PC-9 (cell line): ENCODE data around the gene HIGD1B. TPM values are rescaled to one million over a fixed set of nuclear protein-coding genes. Genes with fewer than 3 reads are reported as not detected.

Experiments
- BruUV-seq: library from RNA; stranded (reverse); fragments of 400-500 nt; replicated peaks from 2 replicates; lab custom pipeline; 2021; lab: Mats Ljungman, UMichigan
- CTCF ChIA-PET: fragments of 300-600 bp; sonication (Branson Sonifier 250); formaldehyde crosslinking; loops from one replicate; lab custom pipeline; 2022; ENCODE audit warnings: antibody characterized with exemption; lab: Charles Lee
- POLR2A ChIA-PET: fragments of 300-600 bp; sonication (Branson Sonifier 250); formaldehyde crosslinking; loops from one replicate; lab custom pipeline; 2022; ENCODE audit warnings: antibody characterized with exemption; ENCODE audit not compliant: unreplicated experiment; lab: Charles Lee
- DNase-seq, 2 experiments: peaks; one replicate each; pipeline versions ENCODE4 v3.0.0 to v3.0.0-alpha.2; 2015 to 2022; ENCODE audit warnings: mixed read lengths in 1 of 2
- H2AFZ ChIP-seq: fragments of 200-600 bp; sonication (generic); 2 replicates; pipeline ENCODE4 v1.8.1; 2017; ENCODE audit warnings: antibody characterized with exemption
- H3F3A ChIP-seq: fragments of 200-600 bp; sonication (generic); 2 replicates; pipeline ENCODE4 v1.8.1; 2017; ENCODE audit warnings: antibody characterized with exemption, mild to moderate bottlenecking, low read depth; ENCODE audit not compliant: insufficient read depth
- H3K27ac ChIP-seq: fragments of 200-600 bp; sonication (generic); 2 replicates; pipeline ENCODE4 v1.6.1; 2016; ENCODE audit warnings: mixed run types
- H3K27me3 ChIP-seq: fragments of 200-600 bp; sonication (generic); 2 replicates; pipeline ENCODE4 v1.6.1; 2016; ENCODE audit warnings: low read depth, mixed run types; ENCODE audit not compliant: insufficient read depth
- H3K36me3 ChIP-seq: fragments of 200-600 bp; sonication (generic); 2 replicates; pipeline ENCODE4 v1.6.1; 2016; ENCODE audit warnings: low read depth, mixed run types
- H3K4me1 ChIP-seq: fragments of 200-600 bp; sonication (generic); replicated peaks from 2 replicates; pipeline ENCODE4 v1.6.1; 2016; ENCODE audit warnings: mixed run types; ENCODE audit not compliant: insufficient read depth
- H3K4me2 ChIP-seq: fragments of 200-600 bp; sonication (generic); 2 replicates; pipeline ENCODE4 v1.6.1; 2017; ENCODE audit warnings: mixed run types
- H3K4me3 ChIP-seq: fragments of 200-600 bp; sonication (generic); 2 replicates; pipeline ENCODE4 v1.6.1; 2016; ENCODE audit warnings: mixed run types
- H3K79me2 ChIP-seq: fragments of 200-600 bp; sonication (generic); 2 replicates; pipeline ENCODE4 v1.6.1; 2017; ENCODE audit warnings: low read depth, mixed run types
- H3K9me2 ChIP-seq: fragments of 200-600 bp; sonication (generic); 2 replicates; pipeline ENCODE4 v1.8.1; 2017; ENCODE audit warnings: mild to moderate bottlenecking; ENCODE audit not compliant: insufficient read depth
- H3K9me3 ChIP-seq: fragments of 200-600 bp; sonication (generic); 2 replicates; pipeline ENCODE4 v1.8.1; 2016; ENCODE audit warnings: low read depth; ENCODE audit not compliant: insufficient read depth
- H4K20me1 ChIP-seq: fragments of 200-600 bp; sonication (generic); 2 replicates; pipeline ENCODE4 v1.8.1; 2017; ENCODE audit not compliant: insufficient read depth
- EZH2 ChIP-seq: fragments of 200-600 bp; sonication (generic); IDR thresholded peaks from 2 replicates; pipeline ENCODE4 v1.8.0; 2017; ENCODE audit warnings: antibody characterized with exemption, low read depth
- intact Hi-C: fragments of 100-400 bp; cut with micrococcal nuclease; formaldehyde crosslinking; loops from one replicate; pipeline ENCODE4 v1.10.0; 2022; ENCODE audit not compliant: unreplicated experiment
- total RNA-seq: library from RNA; stranded (reverse); gene quantifications from 2 replicates; pipeline ENCODE4 v1.2.3, GENCODE V29; 2021
- TF ChIP-seq, protein P1 (sequence below): fragments of 200-600 bp; sonication (generic); conservative IDR thresholded peaks from 2 replicates; pipeline ENCODE4 v1.6.1; 2017; ENCODE audit warnings: mixed run types, antibody characterized with exemption, mild to moderate bottlenecking, moderate library complexity

Gene HIGD1B
- total RNA-seq, 1 experiment from 2014 or later = not detected

DNA sequence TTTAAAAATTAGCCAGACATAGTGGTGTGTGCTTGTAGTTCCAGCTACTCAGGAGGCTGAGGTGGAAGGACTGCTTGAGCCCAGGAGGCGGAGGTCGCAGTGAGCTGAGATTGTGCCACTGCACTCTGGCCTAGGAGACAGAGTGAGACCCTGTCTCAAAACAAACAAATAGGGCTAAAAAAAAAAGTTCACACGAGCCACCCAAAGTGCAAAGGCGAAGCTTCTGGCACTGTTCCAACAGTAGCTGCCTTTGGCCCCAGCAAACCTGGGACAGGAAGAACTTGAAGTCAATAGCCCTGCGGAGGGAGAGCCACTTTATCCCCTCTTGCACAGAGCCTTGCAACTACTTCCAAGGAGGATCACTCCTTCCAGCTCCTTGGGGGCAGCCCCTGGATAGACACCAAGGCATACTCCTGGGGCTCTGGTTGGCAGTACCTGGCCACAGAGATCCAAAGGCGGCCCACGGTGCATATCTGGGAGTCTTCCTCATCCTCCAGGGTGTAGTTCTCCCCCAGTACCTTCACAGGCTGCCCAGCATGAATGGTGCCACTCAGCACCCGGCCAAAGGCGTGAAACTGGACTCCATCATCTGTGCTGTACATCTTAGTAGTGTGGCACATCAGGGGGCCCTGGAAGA lies 14.7 kb downstream of the HIGD1B start:
- Histone ChIP-seq H3F3A (peaks cover 11% of the 10 kb centered on the region; the same call in 1 of the 2 replicates), H3K4me3 (no peak overlapping the region), H4K20me1 (no peaks in the 10 kb centered on the region), H3K9me2 (no peaks in the 10 kb centered on the region), H3K27me3 (no peaks in the 10 kb centered on the region), H3K79me2 (no peaks in the 10 kb centered on the region), H3K27ac (no peak overlapping the region), H3K4me1 (no peaks in the 10 kb centered on the region), H2AFZ (no peak overlapping the region), H3K4me2 (no peak overlapping the region), H3K36me3 (peaks cover 28% of the 10 kb centered on the region), H3K9me3 (no peaks in the 10 kb centered on the region)
- BruUV-seq = no TSS peak
- CTCF ChIA-PET = no interaction called here
- POLR2A ChIA-PET = no interaction called here
- TF ChIP-seq, protein P1, sequence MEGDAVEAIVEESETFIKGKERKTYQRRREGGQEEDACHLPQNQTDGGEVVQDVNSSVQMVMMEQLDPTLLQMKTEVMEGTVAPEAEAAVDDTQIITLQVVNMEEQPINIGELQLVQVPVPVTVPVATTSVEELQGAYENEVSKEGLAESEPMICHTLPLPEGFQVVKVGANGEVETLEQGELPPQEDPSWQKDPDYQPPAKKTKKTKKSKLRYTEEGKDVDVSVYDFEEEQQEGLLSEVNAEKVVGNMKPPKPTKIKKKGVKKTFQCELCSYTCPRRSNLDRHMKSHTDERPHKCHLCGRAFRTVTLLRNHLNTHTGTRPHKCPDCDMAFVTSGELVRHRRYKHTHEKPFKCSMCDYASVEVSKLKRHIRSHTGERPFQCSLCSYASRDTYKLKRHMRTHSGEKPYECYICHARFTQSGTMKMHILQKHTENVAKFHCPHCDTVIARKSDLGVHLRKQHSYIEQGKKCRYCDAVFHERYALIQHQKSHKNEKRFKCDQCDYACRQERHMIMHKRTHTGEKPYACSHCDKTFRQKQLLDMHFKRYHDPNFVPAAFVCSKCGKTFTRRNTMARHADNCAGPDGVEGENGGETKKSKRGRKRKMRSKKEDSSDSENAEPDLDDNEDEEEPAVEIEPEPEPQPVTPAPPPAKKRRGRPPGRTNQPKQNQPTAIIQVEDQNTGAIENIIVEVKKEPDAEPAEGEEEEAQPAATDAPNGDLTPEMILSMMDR = no peak
- no peak for TF ChIP-seq EZH2
- intact Hi-C loops = no loop called here
- DNase-seq = no peak

DNA sequence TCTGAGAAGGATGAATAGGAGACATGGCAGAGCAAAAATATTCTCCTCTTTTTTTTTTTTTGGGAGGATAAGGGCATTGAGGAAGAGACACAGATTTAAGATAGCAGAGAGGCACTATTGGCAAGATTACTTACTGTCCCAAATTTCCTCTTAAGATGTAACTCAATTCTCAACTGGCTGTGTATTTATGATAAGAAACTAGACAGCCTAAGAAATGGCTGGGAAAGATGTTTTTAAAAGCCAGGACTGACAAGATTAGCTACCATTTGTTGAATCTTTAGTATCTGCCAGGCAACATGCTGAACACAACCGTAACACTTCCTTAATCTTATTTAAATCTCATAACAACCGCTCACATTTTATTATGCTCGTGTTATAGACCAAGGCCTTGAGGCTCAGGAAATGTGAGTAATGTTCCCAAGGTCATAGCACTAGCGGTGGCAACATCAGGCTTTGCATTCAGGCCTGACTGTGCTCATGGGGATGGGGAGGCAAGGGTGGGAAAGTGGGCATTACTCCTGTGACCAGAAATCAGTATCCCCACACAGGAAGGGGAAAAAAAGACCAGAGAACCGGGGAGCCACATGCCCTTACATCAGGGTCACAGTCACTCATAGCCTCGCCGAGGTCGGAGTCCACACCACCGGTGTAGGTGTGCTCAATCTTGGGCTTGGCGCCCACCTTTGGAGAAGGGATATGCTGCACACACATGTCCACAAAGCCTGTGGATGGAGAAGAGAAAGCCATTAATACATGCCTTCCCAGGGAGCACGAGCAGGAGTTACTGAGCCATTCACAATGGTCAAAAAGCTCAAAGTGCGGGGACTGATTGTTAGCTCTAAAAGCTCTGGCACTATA lies 15.6 kb downstream of the HIGD1B start:
- H3F3A ChIP-seq = peaks cover 11% of the 10 kb centered on the region; the same call in 1 of the 2 replicates
- H3K36me3 ChIP-seq = peaks cover 28% of the 10 kb centered on the region
- H3K27ac ChIP-seq = no peak overlapping the region
- no peaks in the 10 kb centered on the region for H3K79me2 ChIP-seq
- CTCF ChIA-PET = no interaction called here
- H3K9me3 ChIP-seq = no peaks in the 10 kb centered on the region
- POLR2A ChIA-PET = no interaction called here
- no TSS peak for BruUV-seq
- no peak overlapping the region for H2AFZ ChIP-seq
- no peak overlapping the region for H3K4me2 ChIP-seq
- no peaks in the 10 kb centered on the region for H3K9me2 ChIP-seq
- intact Hi-C loops = no loop called here
- H3K27me3 ChIP-seq = no peaks in the 10 kb centered on the region
- H3K4me1 ChIP-seq = no peaks in the 10 kb centered on the region
- no peak overlapping the region for H3K4me3 ChIP-seq
- H4K20me1 ChIP-seq = no peaks in the 10 kb centered on the region
- no peak for DNase-seq
- TF ChIP-seq, protein P1 = no peak
- TF ChIP-seq EZH2 = no peak

DNA sequence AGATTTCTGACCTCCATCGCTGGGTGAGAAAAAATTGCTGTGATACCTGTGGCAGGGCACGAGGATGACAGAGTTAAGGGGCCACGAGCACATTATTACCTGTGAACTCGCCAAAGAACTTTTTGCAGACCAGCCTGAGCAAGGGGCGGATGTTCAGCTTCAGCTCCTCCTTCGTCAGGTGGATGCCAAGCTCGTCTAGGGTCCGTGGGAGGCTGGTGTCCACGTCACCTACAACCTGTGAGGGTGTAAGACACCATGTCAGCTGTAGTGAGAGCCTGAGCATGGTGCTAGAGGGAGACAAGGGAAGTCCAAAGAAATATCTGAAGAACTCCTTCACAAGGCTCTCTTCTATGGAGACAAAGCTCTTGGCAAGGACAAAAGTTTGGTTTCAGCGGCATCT lies 17.1 kb downstream of the HIGD1B start:
- intact Hi-C loops = loop anchor here (1.0 kb wide), 2 partner anchors 86 to 90 kb away; no protein-coding TSS in a partner anchor
- no peaks in the 10 kb centered on the region for H3K79me2 ChIP-seq
- ChIA-PET POLR2A (no interaction called here), CTCF (interaction anchor here (0.7 to 1.5 kb wide), 2 partner anchors 89 to 160 kb away, joined by 3 read pairs; no protein-coding TSS in a partner anchor)
- TF ChIP-seq EZH2 = no peak
- TF ChIP-seq, protein P1 = no peak
- H3K27ac ChIP-seq = no peak overlapping the region
- no peak for DNase-seq
- H3F3A ChIP-seq = peaks cover 11% of the 10 kb centered on the region; the same call in 1 of the 2 replicates
- H3K4me1 ChIP-seq = no peaks in the 10 kb centered on the region
- H3K9me3 ChIP-seq = no peaks in the 10 kb centered on the region
- no TSS peak for BruUV-seq
- H2AFZ ChIP-seq = no peak overlapping the region
- no peaks in the 10 kb centered on the region for H3K27me3 ChIP-seq
- no peak overlapping the region for H3K4me3 ChIP-seq
- H3K9me2 ChIP-seq = no peaks in the 10 kb centered on the region
- H3K4me2 ChIP-seq = no peak overlapping the region
- H3K36me3 ChIP-seq = peaks cover 26% of the 10 kb centered on the region
- no peaks in the 10 kb centered on the region for H4K20me1 ChIP-seq
